Duodenal mucosa (tissue), 2 donors: ENCODE data around the gene IPCEF1.

Experiments
- H3K27ac ChIP-seq: one replicate; pipeline ENCODE4 v1.7.0; 2013; ENCODE audit warnings: low read depth, low read length
- H3K27me3 ChIP-seq, 2 donors: one replicate each; pipeline ENCODE4 v1.7.0; 2013; ENCODE audit warnings: low read length in 2 of 2, control low read depth in 1 of 2; ENCODE audit not compliant: insufficient read depth in 2 of 2, control insufficient read depth in 1 of 2
- H3K36me3 ChIP-seq, 2 donors: one replicate each; pipeline ENCODE4 v1.7.0; 2013; ENCODE audit warnings: low read length in 2 of 2, control low read depth in 1 of 2; ENCODE audit not compliant: insufficient read depth in 2 of 2, control insufficient read depth in 1 of 2
- H3K4me1 ChIP-seq, 2 donors: one replicate each; pipeline ENCODE4 v1.7.0; 2013; ENCODE audit warnings: low read length in 2 of 2, control low read depth in 1 of 2; ENCODE audit not compliant: insufficient read depth in 2 of 2, control insufficient read depth in 1 of 2
- H3K4me3 ChIP-seq, 2 donors: one replicate each; pipeline ENCODE4 v1.7.0; 2013; ENCODE audit warnings: low read length in 2 of 2, low read depth in 1 of 2
- H3K9ac ChIP-seq, 2 donors: one replicate each; pipeline ENCODE4 v1.7.0; 2013; ENCODE audit warnings: low read length in 2 of 2, low read depth in 1 of 2
- H3K9me3 ChIP-seq, 2 donors: one replicate each; pipeline ENCODE4 v1.7.0; 2013; ENCODE audit warnings: low read length in 2 of 2, control low read depth in 1 of 2; ENCODE audit not compliant: control insufficient read depth in 1 of 2

The IPCEF1 gene

DNA sequence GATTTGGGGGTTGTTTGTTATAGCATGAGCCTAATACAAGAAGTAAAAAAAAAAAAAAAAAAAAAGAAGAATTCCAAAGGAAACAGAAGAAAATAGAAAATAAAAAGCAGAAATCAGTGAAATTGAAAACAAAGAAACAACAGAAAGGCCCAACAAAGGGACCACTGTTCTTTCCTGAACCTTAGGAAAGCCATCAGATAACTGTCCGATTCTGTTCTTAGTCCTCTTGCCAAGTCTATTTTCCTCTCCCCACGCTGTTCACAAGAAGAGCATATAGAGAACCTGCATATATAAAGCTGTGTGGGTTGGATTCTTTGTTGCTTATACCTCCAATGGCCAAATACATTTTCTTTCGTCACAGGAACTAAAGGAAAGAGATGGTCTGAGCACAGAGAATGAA, 38.0 kb upstream of the IPCEF1 start:
- Histone ChIP-seq H3K27ac (no peak overlapping the region), H3K9ac (no peak overlapping the region), H3K9me3 (no peaks in the 10 kb centered on the region), H3K27me3 (no peaks in the 10 kb centered on the region), H3K4me1 (no peaks in the 10 kb centered on the region), H3K36me3 (no peaks in the 10 kb centered on the region), H3K4me3 (no peak overlapping the region)

- H3K36me3 ChIP-seq, result no peaks in the 10 kb centered on the region
- H3K27ac ChIP-seq, result no peak overlapping the region
- no peak overlapping the region for H3K4me3 ChIP-seq
- H3K9me3 ChIP-seq, result peaks cover 5% of the 10 kb centered on the region in 2 donors
- peaks cover 0 to 7% of the 10 kb centered on the region in 2 donors for H3K4me1 ChIP-seq
- H3K27me3 ChIP-seq, result no peaks in the 10 kb centered on the region
- H3K9ac ChIP-seq, result no peak overlapping the region
These were observed 33.4 kb upstream of the IPCEF1 start for GRCh38 chr6:154390034-154390433.

DNA sequence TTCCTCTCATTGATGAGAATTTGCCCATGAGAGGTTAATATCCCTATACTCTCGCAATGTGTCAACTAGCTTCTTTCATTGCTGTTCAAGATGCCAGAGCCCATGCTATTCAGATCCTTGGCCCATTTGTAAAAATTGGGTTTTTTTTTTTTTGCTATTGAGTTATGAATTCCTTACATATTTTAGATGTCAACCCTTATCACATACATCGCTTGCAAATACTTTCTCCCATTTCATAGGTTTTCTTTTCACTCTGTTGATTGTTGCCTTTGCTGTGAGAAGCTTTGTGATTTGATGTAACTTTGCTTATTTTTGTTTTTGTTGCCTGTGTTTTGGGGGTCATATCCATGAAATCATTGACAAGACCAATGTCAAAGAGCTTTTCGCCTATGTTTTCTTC, 32.2 kb upstream of the IPCEF1 start:
- Histone ChIP-seq H3K27ac (no peak overlapping the region), H3K4me3 (no peak overlapping the region), H3K9me3 (peaks cover 5% of the 10 kb centered on the region in 2 donors), H3K4me1 (peaks cover 0 to 7% of the 10 kb centered on the region in 2 donors), H3K36me3 (no peaks in the 10 kb centered on the region), H3K27me3 (no peaks in the 10 kb centered on the region), H3K9ac (no peak overlapping the region)

GRCh38 chr6:154386848-154387717, 30.5 kb upstream of the IPCEF1 start:
- no peaks in the 10 kb centered on the region for H3K27me3 ChIP-seq
- H3K4me1 ChIP-seq, result peaks cover 0 to 7% of the 10 kb centered on the region in 2 donors
- H3K4me3 ChIP-seq, result no peak overlapping the region
- H3K27ac ChIP-seq, result no peak overlapping the region
- peaks cover 5 to 12% of the 10 kb centered on the region in 2 donors for H3K9me3 ChIP-seq
- H3K9ac ChIP-seq, result no peak overlapping the region
- H3K36me3 ChIP-seq, result no peaks in the 10 kb centered on the region

DNA sequence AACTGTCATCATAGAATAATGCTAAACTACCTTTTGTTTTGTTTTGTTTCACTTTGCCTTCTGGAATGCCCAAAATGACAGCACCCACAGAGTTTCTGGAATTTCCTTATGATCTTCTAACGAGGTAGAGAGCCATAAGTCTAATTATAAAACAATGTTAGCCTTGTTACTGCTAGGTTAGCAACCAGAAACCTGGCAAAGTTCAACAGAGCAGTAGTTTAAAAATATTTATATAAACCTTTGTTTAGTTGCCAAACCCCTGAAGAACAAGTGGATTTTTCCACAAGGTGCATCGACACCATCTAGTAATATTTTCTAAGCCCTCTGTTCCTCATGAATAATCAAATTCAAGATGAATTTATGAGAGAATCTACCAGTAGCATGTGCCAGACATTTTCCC, 27.6 kb upstream of the IPCEF1 start:
- no peak overlapping the region for H3K27ac ChIP-seq
- no peak overlapping the region for H3K4me3 ChIP-seq
- no peaks in the 10 kb centered on the region for H3K27me3 ChIP-seq
- peaks cover 3 to 8% of the 10 kb centered on the region in 2 donors for H3K9me3 ChIP-seq
- H3K36me3 ChIP-seq, result no peaks in the 10 kb centered on the region
- peaks cover 0 to 11% of the 10 kb centered on the region in 2 donors for H3K4me1 ChIP-seq
- no peak overlapping the region for H3K9ac ChIP-seq

DNA sequence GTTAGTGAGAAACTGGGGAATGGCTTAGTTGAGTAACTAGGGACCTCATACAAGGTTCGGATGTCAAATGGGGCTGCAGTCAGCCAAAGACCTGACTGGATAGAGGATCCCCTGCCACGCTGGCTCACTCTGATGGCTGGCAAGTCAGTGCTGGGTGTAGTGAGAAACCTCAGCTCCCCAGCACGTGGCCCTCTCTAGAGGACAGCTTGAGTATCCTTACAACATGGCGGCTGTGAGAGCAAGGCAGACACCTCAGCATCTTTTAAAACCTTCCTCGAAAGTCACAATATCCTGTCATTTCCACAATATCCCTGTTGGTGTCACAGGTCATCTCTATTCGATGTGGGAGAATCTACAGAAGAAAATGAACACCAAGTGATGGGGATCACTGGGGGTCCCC, 26.7 kb upstream of the IPCEF1 start:
- Histone ChIP-seq H3K36me3 (no peaks in the 10 kb centered on the region), H3K9me3 (peaks cover 0 to 6% of the 10 kb centered on the region in 2 donors), H3K9ac (no peak overlapping the region), H3K4me3 (no peak overlapping the region), H3K27ac (no peak overlapping the region), H3K27me3 (no peaks in the 10 kb centered on the region), H3K4me1 (peaks cover 0 to 11% of the 10 kb centered on the region in 2 donors)

- no peaks in the 10 kb centered on the region for H3K36me3 ChIP-seq
- no peak overlapping the region for H3K9ac ChIP-seq
- H3K4me1 ChIP-seq, result peaks cover 0 to 11% of the 10 kb centered on the region in 2 donors
- H3K27me3 ChIP-seq, result no peaks in the 10 kb centered on the region
- H3K4me3 ChIP-seq, result no peak overlapping the region
- peaks cover 0 to 6% of the 10 kb centered on the region in 2 donors for H3K9me3 ChIP-seq
- H3K27ac ChIP-seq, result no peak overlapping the region
These were observed 26.1 kb upstream of the IPCEF1 start for GRCh38 chr6:154382740-154383139.

GRCh38 chr6:154381548-154381947, 24.9 kb upstream of the IPCEF1 start:
- Histone ChIP-seq H3K9me3 (peaks cover 0 to 6% of the 10 kb centered on the region in 2 donors), H3K4me1 (peaks cover 0 to 5% of the 10 kb centered on the region in 2 donors), H3K27me3 (no peaks in the 10 kb centered on the region), H3K9ac (no peak overlapping the region), H3K4me3 (no peak overlapping the region), H3K27ac (no peak overlapping the region), H3K36me3 (no peaks in the 10 kb centered on the region)

DNA sequence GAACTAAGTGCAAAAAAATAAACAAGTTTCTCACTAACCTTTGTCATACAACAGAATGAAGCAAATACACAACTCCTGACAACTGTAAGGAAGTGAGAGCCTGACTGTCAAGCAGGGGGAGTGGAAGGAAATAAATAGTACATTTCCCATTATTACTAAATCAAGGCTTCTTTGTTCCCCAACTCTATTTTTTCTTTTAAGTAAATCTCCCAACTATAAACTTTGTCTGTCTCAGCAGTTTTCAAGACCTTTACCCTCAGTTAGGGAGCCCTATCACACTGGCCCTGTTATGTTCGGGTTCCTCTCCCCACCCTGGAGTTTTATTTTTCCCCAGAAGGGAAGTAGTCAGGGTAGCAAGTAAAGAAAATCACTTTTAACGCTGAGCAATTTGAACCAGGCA, 24.1 kb upstream of the IPCEF1 start:
- Histone ChIP-seq H3K9me3 (peaks cover 0 to 6% of the 10 kb centered on the region in 2 donors), H3K4me1 (peaks cover 0 to 5% of the 10 kb centered on the region in 2 donors), H3K36me3 (no peaks in the 10 kb centered on the region), H3K27me3 (no peaks in the 10 kb centered on the region), H3K27ac (no peak overlapping the region), H3K4me3 (no peak overlapping the region), H3K9ac (no peak overlapping the region)

DNA sequence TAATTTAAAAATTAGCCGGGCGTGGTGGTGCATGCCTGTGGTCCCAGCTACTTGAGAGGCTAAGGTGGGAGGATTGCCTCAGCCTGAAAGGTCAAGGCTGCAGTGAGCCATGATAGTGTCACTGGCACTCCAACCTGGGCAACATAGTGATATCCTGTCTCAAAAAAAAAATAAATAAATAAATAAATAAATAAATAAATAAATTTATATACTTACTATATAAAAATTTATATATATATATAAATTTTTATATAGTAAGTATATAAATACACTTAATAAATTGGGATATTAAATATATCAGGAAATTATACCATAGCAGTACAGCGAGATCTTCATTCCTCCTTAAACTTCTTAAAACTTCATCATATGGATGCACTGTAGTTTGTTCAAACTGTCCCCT, 23.0 kb upstream of the IPCEF1 start:
- H3K9me3 ChIP-seq, result peaks cover 0 to 6% of the 10 kb centered on the region in 2 donors
- no peaks in the 10 kb centered on the region for H3K36me3 ChIP-seq
- no peaks in the 10 kb centered on the region for H3K27me3 ChIP-seq
- no peak overlapping the region for H3K27ac ChIP-seq
- no peak overlapping the region for H3K9ac ChIP-seq
- H3K4me1 ChIP-seq, result peaks cover 0 to 5% of the 10 kb centered on the region in 2 donors
- no peak overlapping the region for H3K4me3 ChIP-seq
